Activated effector memory CD4-positive, alpha-beta T cell treated with anti-CD3 and anti-CD28 coated beads, Interleukin-2, amount 50 U/mL, for 16 hours (primary cell): ENCODE data around the gene MAB21L2.

Experiments used
- DNase-seq: peaks from one replicate; pipeline ENCODE4 v3.0.0-alpha.2; 2020

Gene MAB21L2

DNA sequence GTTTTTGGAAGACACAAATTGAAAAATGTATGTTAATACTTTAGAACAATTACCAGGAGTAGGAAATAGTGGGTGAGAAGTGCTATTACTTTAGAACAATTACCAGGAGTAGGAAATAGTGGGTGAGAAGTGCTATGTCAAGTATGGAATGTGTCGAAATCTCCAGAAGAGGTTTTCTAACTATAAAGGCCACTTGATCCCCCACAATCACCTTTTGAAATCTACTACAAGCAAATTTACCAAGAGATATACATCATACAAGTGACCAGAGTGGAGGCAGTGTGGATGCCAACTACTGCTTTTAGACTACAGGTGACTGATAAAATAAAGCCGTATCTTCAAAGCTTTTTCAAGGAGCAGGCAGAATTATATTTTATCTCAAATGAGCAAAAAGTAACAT is 43.1 kb downstream of the MAB21L2 start:
- no peak for DNase-seq

DNA sequence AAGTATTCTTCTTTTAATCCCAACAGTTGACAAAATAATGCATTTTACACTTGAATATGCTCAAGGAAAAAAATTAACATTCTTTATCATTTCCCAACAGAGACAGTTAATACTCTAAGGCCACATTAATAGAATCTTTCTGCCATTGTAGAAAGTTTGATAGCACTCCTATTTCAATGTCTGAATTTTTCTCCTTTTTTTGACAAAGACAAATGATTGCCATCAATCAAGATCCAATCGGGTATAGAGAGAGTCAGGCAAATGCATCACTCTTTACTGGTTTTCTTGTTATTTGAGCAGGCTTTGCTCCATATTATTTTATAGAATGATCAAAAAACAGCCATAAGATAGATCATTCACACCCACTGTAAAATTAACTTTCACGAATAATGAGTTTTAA is 46.1 kb downstream of the MAB21L2 start:
- no peak for DNase-seq

DNA sequence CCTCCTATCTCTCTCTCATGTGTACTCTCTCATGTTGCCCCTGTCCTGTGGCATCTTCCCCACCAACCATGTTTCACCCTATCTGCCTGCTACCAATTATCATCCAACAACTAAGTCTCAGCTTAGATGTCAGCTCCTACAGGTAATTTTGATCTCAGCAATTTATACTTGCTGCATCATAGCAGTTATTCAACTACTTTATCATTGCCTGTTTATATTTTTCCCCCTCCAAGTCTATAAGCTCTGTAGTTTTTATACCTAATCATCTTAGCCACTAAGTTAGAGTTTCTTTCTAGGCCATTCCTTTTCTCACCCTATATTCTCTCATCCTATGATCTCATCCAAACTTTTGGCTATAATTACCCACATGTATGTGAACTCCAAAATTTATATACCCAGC is 50.7 kb downstream of the MAB21L2 start:
- no peak for DNase-seq
